ENCODE measurements around the gene ACTRT2. TPM values are rescaled to one million over a fixed set of nuclear protein-coding genes. Genes with fewer than 3 reads are reported as not detected.

ACTRT2 gene
- total RNA-seq, 1 experiment from 2014 or later: not detected

DNA sequence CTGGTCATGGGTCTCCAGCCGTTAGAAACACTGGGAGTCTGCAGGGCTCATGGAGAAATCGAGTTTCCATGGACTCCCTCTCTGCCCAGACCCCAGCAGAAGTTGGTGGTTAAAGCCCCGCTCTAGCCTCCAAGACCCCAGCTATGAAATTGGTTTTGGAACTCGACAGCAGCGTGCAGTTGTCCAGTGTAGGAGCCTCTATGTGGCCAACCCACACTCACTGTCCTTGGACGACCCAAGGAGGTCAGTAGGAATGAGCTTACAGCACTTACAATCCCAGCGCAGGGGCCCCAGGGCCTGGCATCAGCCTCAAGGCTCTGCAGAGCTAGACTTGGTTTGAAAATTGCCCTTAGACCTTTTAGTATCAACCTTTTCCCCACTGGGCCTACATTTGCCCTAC lies 44.5 kb downstream of the ACTRT2 start:
- intact Hi-C loops (cut with micrococcal nuclease): loop anchor here (5.0 kb wide), 1 partner anchor 347 kb away; no protein-coding TSS in a partner anchor
- no peaks in the 10 kb centered on the region for H3F3A ChIP-seq (ENCODE audit: low read length, unreplicated experiment)
- no peak overlapping the region for H3K4me3 ChIP-seq (ENCODE audit: low read length)
- no TSS peak for BruUV-seq (replicated peaks)
- no peaks in the 10 kb centered on the region for H3K9me2 ChIP-seq (replicated peaks; ENCODE audit: low read length)
- TF ChIP-seq EZH2phosphoT487 (IDR thresholded peaks at IDR 0.05; ENCODE audit: borderline replicate concordance, low read length): no peak
- peaks cover 3% of the 10 kb centered on the region; the same call in 1 of the 2 replicates for H3K4me1 ChIP-seq (ENCODE audit: insufficient read depth, low read length)
- no peak overlapping the region for H2AFZ ChIP-seq (ENCODE audit: low read length)
- no peaks in the 10 kb centered on the region for H3K79me2 ChIP-seq (ENCODE audit: low read length)
- ChIA-PET POLR2A (ENCODE audit: unreplicated experiment) (no interaction called here), CTCF (no interaction called here)
- no peaks in the 10 kb centered on the region for H3K9me3 ChIP-seq (ENCODE audit: low read length)
- H4K20me1 ChIP-seq (ENCODE audit: low read length): no peaks in the 10 kb centered on the region
- H3K27me3 ChIP-seq (ENCODE audit: low read length): peaks cover 87% of the 10 kb centered on the region
- no peak for DNase-seq
- no peak overlapping the region for H3K27ac ChIP-seq (ENCODE audit: low read length)
- no peak overlapping the region for H3K9ac ChIP-seq (ENCODE audit: low read length)
- no peak overlapping the region for H3K4me2 ChIP-seq (ENCODE audit: low read length)
- H3K36me3 ChIP-seq (ENCODE audit: low read depth, low read length): no peaks in the 10 kb centered on the region
- ATAC-seq: no peak

GRCh38 chr1:3066250-3066711 lies 45.0 kb downstream of the ACTRT2 start:
- no peak overlapping the region for H2AFZ ChIP-seq (ENCODE audit: low read length)
- H3K4me2 ChIP-seq (ENCODE audit: low read length): no peak overlapping the region
- no peaks in the 10 kb centered on the region for H3K36me3 ChIP-seq (ENCODE audit: low read depth, low read length)
- no peaks in the 10 kb centered on the region for H3K79me2 ChIP-seq (ENCODE audit: low read length)
- H3K9ac ChIP-seq (ENCODE audit: low read length): no peak overlapping the region
- H3K9me3 ChIP-seq (ENCODE audit: low read length): no peaks in the 10 kb centered on the region
- no TSS peak for BruUV-seq (replicated peaks)
- peaks cover 3% of the 10 kb centered on the region; the same call in 1 of the 2 replicates for H3K4me1 ChIP-seq (ENCODE audit: insufficient read depth, low read length)
- POLR2A ChIA-PET (ENCODE audit: unreplicated experiment): no interaction called here
- TF ChIP-seq CTCF (conservative IDR thresholded peaks at IDR 0.05; ENCODE audit: low read depth, low read length) (peak; percentile 35; the same call in 1 of the 2 replicates), EZH2phosphoT487 (IDR thresholded peaks at IDR 0.05; ENCODE audit: borderline replicate concordance, low read length) (no peak)
- H3K9me2 ChIP-seq (replicated peaks; ENCODE audit: low read length): no peaks in the 10 kb centered on the region
- ATAC-seq (0 out of 2 replicates have a peak, but pooled peaks have one; percentile 23), DNase-seq (peak; percentile 16)
- H3K27me3 ChIP-seq (ENCODE audit: low read length): peaks cover 87% of the 10 kb centered on the region
- intact Hi-C loops (cut with micrococcal nuclease): loop anchor here (5.0 kb wide), 1 partner anchor 346 kb away; no protein-coding TSS in a partner anchor
- H3K4me3 ChIP-seq (ENCODE audit: low read length): no peak overlapping the region
- no peaks in the 10 kb centered on the region for H4K20me1 ChIP-seq (ENCODE audit: low read length)
- no peak overlapping the region for H3K27ac ChIP-seq (ENCODE audit: low read length)
- no peaks in the 10 kb centered on the region for H3F3A ChIP-seq (ENCODE audit: low read length, unreplicated experiment)
- CTCF ChIA-PET: no interaction called here

DNA sequence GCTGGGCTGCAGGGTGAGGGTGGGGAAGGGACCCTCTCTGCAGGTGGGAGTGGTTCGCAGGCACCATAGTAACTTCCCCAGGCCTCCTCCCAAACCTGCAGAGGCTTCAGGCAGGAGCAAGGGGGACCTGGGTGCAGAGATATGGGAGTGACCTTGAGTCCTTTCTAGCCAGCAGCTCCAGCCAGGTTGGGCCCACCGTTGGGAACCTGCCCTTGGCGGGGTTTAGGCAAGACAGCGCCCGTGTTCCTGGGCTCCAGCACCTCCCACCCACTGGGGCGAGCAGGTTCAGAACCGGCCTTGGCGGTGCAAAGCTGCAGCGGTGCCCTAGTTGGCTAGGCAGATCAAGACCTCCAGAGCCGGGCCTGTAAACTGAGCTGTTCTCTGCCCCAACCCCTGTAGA lies 45.6 kb downstream of the ACTRT2 start:
- peaks cover 3% of the 10 kb centered on the region; the same call in 1 of the 2 replicates for H3K4me1 ChIP-seq (ENCODE audit: insufficient read depth, low read length)
- H3K79me2 ChIP-seq (ENCODE audit: low read length): no peaks in the 10 kb centered on the region
- no peaks in the 10 kb centered on the region for H3K9me3 ChIP-seq (ENCODE audit: low read length)
- POLR2A ChIA-PET (ENCODE audit: unreplicated experiment): no interaction called here
- no peaks in the 10 kb centered on the region for H4K20me1 ChIP-seq (ENCODE audit: low read length)
- intact Hi-C loops (cut with micrococcal nuclease): loop anchor here (5.0 kb wide), 1 partner anchor 345 kb away; no protein-coding TSS in a partner anchor
- H3K9me2 ChIP-seq (replicated peaks; ENCODE audit: low read length): no peaks in the 10 kb centered on the region
- no TSS peak for BruUV-seq (replicated peaks)
- no peak for ATAC-seq
- TF ChIP-seq EZH2phosphoT487 (IDR thresholded peaks at IDR 0.05; ENCODE audit: borderline replicate concordance, low read length) (no peak), EZH2 (IDR thresholded peaks at IDR 0.05; ENCODE audit: low read length, unreplicated experiment) (no peak), CTCF (conservative IDR thresholded peaks at IDR 0.05; ENCODE audit: low read depth, low read length) (no peak)
- H3K4me3 ChIP-seq (ENCODE audit: low read length): no peak overlapping the region
- no peak overlapping the region for H3K27ac ChIP-seq (ENCODE audit: low read length)
- no peak overlapping the region for H3K9ac ChIP-seq (ENCODE audit: low read length)
- CTCF ChIA-PET: no interaction called here
- no peak overlapping the region for H2AFZ ChIP-seq (ENCODE audit: low read length)
- H3K27me3 ChIP-seq (ENCODE audit: low read length): peaks cover 87% of the 10 kb centered on the region
- no peaks in the 10 kb centered on the region for H3F3A ChIP-seq (ENCODE audit: low read length, unreplicated experiment)
- no peak overlapping the region for H3K4me2 ChIP-seq (ENCODE audit: low read length)
- DNase-seq: no peak
- H3K36me3 ChIP-seq (ENCODE audit: low read depth, low read length): no peaks in the 10 kb centered on the region

All from PC-3 (cell line).